ENCODE measurements around the gene SPOCK1. TPM values are rescaled to one million over a fixed set of nuclear protein-coding genes. Genes with fewer than 3 reads are reported as not detected.

The SPOCK1 gene
- total RNA-seq, 1 experiment from 2014 or later: 10.9 TPM

DNA sequence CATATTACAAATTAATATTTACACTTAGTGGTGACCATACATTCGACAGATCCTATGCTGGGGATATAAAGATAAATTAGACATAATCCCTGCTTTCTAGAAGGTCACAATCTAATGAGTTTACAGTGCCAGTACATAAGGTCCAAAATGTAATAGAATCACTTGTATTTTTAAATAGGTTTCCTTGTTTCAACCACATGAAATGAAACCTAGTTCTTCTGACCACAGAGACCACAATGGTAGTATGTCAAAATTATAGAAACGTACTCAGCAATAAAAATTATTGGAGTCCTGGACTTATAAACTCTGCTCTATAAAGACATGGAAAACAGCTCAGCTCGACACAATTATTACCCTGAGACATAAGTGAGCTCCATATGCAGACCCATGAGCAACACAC is 444.3 kb downstream of the SPOCK1 start:
- no peak overlapping the region for H3K4me2 ChIP-seq (ENCODE audit: insufficient read depth, insufficient read length, low read length)
- DNase-seq: no peak
- Mint-ChIP-seq H3K27me3 (ENCODE audit: low read depth) (no peaks in the 10 kb centered on the region), H3K9me3 (no peaks in the 10 kb centered on the region), H3K36me3 (ENCODE audit: insufficient read depth in 1 of 3, low read depth in 3 of 3) (no peaks in the 10 kb centered on the region), H3K4me3 (no peak overlapping the region), H3K4me1 (peaks cover 0 to 3% of the 10 kb centered on the region in 2 experiments; a peak in 2 of 4 replicates), H3K27ac (no peak overlapping the region)
- no peak overlapping the region for H4K91ac ChIP-seq (ENCODE audit: insufficient read length, low read depth, low read length)
- no peak overlapping the region for H3K18ac ChIP-seq (ENCODE audit: insufficient read length, low read depth, low read length)
- H3K79me1 ChIP-seq (ENCODE audit: insufficient read depth, low read depth, low read length, poor library complexity, severe bottlenecking): no peaks in the 10 kb centered on the region
- no peak overlapping the region for H2BK20ac ChIP-seq (ENCODE audit: low read depth, low read length, poor library complexity, severe bottlenecking)
- no peak overlapping the region for H3K4ac ChIP-seq (ENCODE audit: low read depth, low read length)
- H3K23me2 ChIP-seq (ENCODE audit: insufficient read length, low read depth, low read length, poor library complexity, severe bottlenecking): no peaks in the 10 kb centered on the region
- TF ChIP-seq, protein P1, sequence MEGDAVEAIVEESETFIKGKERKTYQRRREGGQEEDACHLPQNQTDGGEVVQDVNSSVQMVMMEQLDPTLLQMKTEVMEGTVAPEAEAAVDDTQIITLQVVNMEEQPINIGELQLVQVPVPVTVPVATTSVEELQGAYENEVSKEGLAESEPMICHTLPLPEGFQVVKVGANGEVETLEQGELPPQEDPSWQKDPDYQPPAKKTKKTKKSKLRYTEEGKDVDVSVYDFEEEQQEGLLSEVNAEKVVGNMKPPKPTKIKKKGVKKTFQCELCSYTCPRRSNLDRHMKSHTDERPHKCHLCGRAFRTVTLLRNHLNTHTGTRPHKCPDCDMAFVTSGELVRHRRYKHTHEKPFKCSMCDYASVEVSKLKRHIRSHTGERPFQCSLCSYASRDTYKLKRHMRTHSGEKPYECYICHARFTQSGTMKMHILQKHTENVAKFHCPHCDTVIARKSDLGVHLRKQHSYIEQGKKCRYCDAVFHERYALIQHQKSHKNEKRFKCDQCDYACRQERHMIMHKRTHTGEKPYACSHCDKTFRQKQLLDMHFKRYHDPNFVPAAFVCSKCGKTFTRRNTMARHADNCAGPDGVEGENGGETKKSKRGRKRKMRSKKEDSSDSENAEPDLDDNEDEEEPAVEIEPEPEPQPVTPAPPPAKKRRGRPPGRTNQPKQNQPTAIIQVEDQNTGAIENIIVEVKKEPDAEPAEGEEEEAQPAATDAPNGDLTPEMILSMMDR (conservative IDR thresholded peaks at IDR 0.05): no peak
- no peak overlapping the region for H3K14ac ChIP-seq (ENCODE audit: insufficient read depth, low read length)
- no peak overlapping the region for H2AK5ac ChIP-seq (ENCODE audit: insufficient read length, low read length)
- H3K4me1 ChIP-seq (ENCODE audit: insufficient read depth, low read length): no peaks in the 10 kb centered on the region
- no peak overlapping the region for H3K23ac ChIP-seq (ENCODE audit: insufficient read length, low read depth, low read length)
- no peak overlapping the region for H2BK5ac ChIP-seq (ENCODE audit: insufficient read length, low read length)
- H3K9ac ChIP-seq (ENCODE audit: extremely low read depth, insufficient read length, low read length): no peak overlapping the region
- no peaks in the 10 kb centered on the region for H3K27me3 ChIP-seq (ENCODE audit: insufficient read depth, low read length)
- H2BK120ac ChIP-seq (ENCODE audit: low read depth, low read length, poor library complexity, severe bottlenecking): no peak overlapping the region
- H3K56ac ChIP-seq (ENCODE audit: insufficient read length, low read depth, low read length): no peak overlapping the region
- H3T11ph ChIP-seq (ENCODE audit: low read length): no peak overlapping the region
- H4K20me1 ChIP-seq (ENCODE audit: control insufficient read depth, insufficient read depth, insufficient read length): no peaks in the 10 kb centered on the region
- H3K9me3 ChIP-seq (ENCODE audit: control insufficient read depth, low read depth, low read length): no peaks in the 10 kb centered on the region
- no peak overlapping the region for H2AFZ ChIP-seq (ENCODE audit: low read length)
- H3K27ac ChIP-seq (ENCODE audit: insufficient read length, low read depth, low read length): no peak overlapping the region
- H4K8ac ChIP-seq (replicated peaks; ENCODE audit: insufficient read length, low read depth, low read length): no peak overlapping the region
- WGBS (ENCODE audit: extremely low coverage, insufficient read length, low lambda C conversion rate): no CpG with 5 or more reads among the region's 3 CpGs
- no peak overlapping the region for H2BK15ac ChIP-seq (ENCODE audit: low read depth, low read length)
- no peak overlapping the region for H2BK12ac ChIP-seq (ENCODE audit: insufficient read length, low read depth, low read length)
- no peak overlapping the region for H4K5ac ChIP-seq (ENCODE audit: insufficient read length, low read depth, low read length)
- H3K79me2 ChIP-seq (ENCODE audit: insufficient read depth, low read length): no peaks in the 10 kb centered on the region

Data from H9 (cell line).